ENCODE measurements around the gene BCL2.

Gene BCL2

GRCh38 chr18:63142594-63143225 is 176.9 kb downstream of the BCL2 start:
- no peak overlapping the region for H3K27ac ChIP-seq
- TF ChIP-seq CTCF (IDR thresholded peaks at IDR 0.05) (no peak), ZFX (IDR thresholded peaks at IDR 0.05; ENCODE audit: borderline replicate concordance) (no peak)

- no peak overlapping the region for H3K27ac ChIP-seq
- TF ChIP-seq CTCF (IDR thresholded peaks at IDR 0.05) = no peak
- TF ChIP-seq ZFX (IDR thresholded peaks at IDR 0.05; ENCODE audit: borderline replicate concordance) = no peak
Measured at GRCh38 chr18:63141778-63142176, 177.8 kb downstream of the BCL2 start.

DNA sequence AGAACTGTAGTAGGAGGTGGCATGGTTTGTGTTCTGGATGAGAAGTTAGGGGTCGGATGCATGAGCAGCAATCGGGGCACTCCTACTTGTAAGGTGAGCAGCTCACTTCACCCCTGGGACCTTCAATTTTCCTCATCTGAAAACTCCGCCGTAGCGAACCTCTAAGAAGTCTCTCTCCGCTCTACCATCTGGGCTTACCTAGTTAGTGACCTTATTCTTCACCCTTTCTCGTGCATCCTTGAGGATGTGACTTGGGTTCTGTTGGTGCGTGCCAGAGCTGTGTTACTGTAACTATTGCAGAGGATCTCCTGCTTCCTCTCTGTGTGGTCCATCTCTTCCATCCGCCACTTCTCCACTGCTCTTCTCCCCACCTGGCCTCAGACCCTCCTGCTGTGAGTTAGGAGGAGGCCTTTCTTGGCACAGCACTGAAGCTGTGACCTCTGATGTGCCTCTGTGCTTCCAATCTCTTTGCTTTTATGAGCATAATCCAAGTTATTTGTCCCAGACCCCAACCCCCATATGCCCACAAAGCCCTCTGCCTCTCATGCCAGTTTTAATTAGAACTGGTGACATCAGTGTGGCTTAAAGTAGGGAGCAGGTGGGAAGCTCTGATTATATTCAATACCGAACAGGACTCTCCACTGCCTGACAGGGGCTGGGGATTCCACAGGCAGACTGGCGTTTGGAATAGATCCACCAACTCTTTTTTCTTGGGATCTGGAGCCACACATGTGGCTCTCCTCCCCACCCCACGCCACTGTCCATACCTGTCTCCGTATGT is 178.4 kb downstream of the BCL2 start:
- no peak overlapping the region for H3K27ac ChIP-seq
- TF ChIP-seq CTCF (IDR thresholded peaks at IDR 0.05) = no peak
- no peak for TF ChIP-seq ZFX (IDR thresholded peaks at IDR 0.05; ENCODE audit: borderline replicate concordance)

DNA sequence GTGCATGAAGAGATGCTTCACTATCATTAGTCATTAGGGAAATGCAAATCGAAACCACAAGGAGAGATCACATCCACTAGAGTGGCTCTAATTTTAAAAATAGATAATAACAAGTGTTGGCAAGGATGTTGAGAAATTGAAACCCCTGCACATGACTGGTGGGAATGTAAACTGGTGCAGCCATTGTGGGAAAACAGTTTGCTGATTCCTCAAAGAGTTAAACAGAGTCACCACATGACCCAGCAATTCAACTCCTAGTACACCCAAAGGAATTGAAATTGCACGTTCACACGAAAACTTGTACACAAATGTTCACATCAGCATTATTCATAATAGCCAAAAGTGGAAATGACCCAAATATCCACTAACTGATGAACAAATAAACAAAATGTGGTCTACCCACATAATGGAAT is 179.5 kb downstream of the BCL2 start:
- no peak for TF ChIP-seq CTCF (IDR thresholded peaks at IDR 0.05)
- no peak for TF ChIP-seq ZFX (IDR thresholded peaks at IDR 0.05; ENCODE audit: borderline replicate concordance)
- no peak overlapping the region for H3K27ac ChIP-seq

DNA sequence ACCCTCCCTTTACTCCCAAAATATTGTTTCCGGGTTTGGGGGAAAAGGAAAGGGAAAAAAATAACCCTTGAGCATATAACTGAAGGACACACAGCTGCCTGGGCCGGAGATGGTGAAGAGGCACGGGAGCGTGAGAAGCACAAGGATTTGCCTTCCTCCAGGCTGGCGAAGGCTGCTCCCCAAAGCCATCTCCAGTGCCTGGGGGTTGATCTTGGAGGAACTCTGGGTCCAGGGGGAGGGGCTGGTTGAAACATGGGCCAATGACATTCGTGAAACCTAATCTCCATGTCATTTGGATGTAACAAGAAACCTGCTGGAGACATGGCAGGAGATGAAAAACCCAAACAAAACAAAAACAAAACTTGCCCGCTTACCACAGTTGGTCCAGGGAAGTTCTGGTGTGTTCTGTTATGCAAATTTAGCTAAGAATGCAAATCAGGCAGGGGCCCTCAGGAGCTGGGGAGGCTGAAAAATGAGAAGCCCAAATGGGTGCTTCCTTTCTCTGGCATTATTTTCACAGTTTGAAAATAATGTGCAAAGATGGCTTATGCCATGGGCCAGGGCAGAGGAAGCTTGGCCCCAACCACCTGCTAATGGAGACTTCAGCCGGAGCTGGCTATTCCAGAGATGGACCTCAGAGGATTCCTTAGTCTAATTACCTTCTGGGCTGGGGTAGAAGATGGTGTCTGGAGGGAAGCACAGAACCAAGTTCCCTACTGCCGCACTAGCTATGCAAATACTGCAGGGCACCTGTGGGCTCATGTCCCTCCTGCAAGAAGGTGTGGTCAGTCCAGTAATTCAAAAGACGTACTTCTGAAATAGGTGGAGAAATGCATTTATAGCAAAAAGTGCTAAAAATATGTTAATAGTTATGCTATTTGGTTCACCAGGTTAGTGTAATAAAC is 180.9 kb downstream of the BCL2 start:
- TF ChIP-seq CTCF (IDR thresholded peaks at IDR 0.05) (no peak), ZFX (IDR thresholded peaks at IDR 0.05; ENCODE audit: borderline replicate concordance) (no peak)
- no peak overlapping the region for H3K27ac ChIP-seq

- TF ChIP-seq CTCF (IDR thresholded peaks at IDR 0.05) (no peak), ZFX (IDR thresholded peaks at IDR 0.05; ENCODE audit: borderline replicate concordance) (no peak)
- H3K27ac ChIP-seq = no peak overlapping the region
Measured at GRCh38 chr18:63137999-63138435, 181.6 kb downstream of the BCL2 start.
